PC-9 (cell line): ENCODE data around the gene PAX8. TPM values are rescaled to one million over a fixed set of nuclear protein-coding genes. Genes with fewer than 3 reads are reported as not detected.

ENCODE experiments used
- BruUV-seq: library from RNA; stranded (reverse); fragments of 400-500 nt; replicated peaks from 2 replicates; lab custom pipeline; 2021; lab: Mats Ljungman, UMichigan
- CTCF ChIA-PET: fragments of 300-600 bp; sonication (Branson Sonifier 250); formaldehyde crosslinking; loops from one replicate; lab custom pipeline; 2022; ENCODE audit warnings: antibody characterized with exemption; lab: Charles Lee
- POLR2A ChIA-PET: fragments of 300-600 bp; sonication (Branson Sonifier 250); formaldehyde crosslinking; loops from one replicate; lab custom pipeline; 2022; ENCODE audit warnings: antibody characterized with exemption; ENCODE audit not compliant: unreplicated experiment; lab: Charles Lee
- DNase-seq, 2 experiments: peaks; one replicate each; pipeline versions ENCODE4 v3.0.0 to v3.0.0-alpha.2; 2015 to 2022; ENCODE audit warnings: mixed read lengths in 1 of 2
- H2AFZ ChIP-seq: fragments of 200-600 bp; sonication (generic); 2 replicates; pipeline ENCODE4 v1.8.1; 2017; ENCODE audit warnings: antibody characterized with exemption
- H3F3A ChIP-seq: fragments of 200-600 bp; sonication (generic); 2 replicates; pipeline ENCODE4 v1.8.1; 2017; ENCODE audit warnings: antibody characterized with exemption, mild to moderate bottlenecking, low read depth; ENCODE audit not compliant: insufficient read depth
- H3K27ac ChIP-seq: fragments of 200-600 bp; sonication (generic); 2 replicates; pipeline ENCODE4 v1.6.1; 2016; ENCODE audit warnings: mixed run types
- H3K27me3 ChIP-seq: fragments of 200-600 bp; sonication (generic); 2 replicates; pipeline ENCODE4 v1.6.1; 2016; ENCODE audit warnings: low read depth, mixed run types; ENCODE audit not compliant: insufficient read depth
- H3K36me3 ChIP-seq: fragments of 200-600 bp; sonication (generic); 2 replicates; pipeline ENCODE4 v1.6.1; 2016; ENCODE audit warnings: low read depth, mixed run types
- H3K4me1 ChIP-seq: fragments of 200-600 bp; sonication (generic); replicated peaks from 2 replicates; pipeline ENCODE4 v1.6.1; 2016; ENCODE audit warnings: mixed run types; ENCODE audit not compliant: insufficient read depth
- H3K4me2 ChIP-seq: fragments of 200-600 bp; sonication (generic); 2 replicates; pipeline ENCODE4 v1.6.1; 2017; ENCODE audit warnings: mixed run types
- H3K4me3 ChIP-seq: fragments of 200-600 bp; sonication (generic); 2 replicates; pipeline ENCODE4 v1.6.1; 2016; ENCODE audit warnings: mixed run types
- H3K79me2 ChIP-seq: fragments of 200-600 bp; sonication (generic); 2 replicates; pipeline ENCODE4 v1.6.1; 2017; ENCODE audit warnings: low read depth, mixed run types
- H3K9me2 ChIP-seq: fragments of 200-600 bp; sonication (generic); 2 replicates; pipeline ENCODE4 v1.8.1; 2017; ENCODE audit warnings: mild to moderate bottlenecking; ENCODE audit not compliant: insufficient read depth
- H3K9me3 ChIP-seq: fragments of 200-600 bp; sonication (generic); 2 replicates; pipeline ENCODE4 v1.8.1; 2016; ENCODE audit warnings: low read depth; ENCODE audit not compliant: insufficient read depth
- H4K20me1 ChIP-seq: fragments of 200-600 bp; sonication (generic); 2 replicates; pipeline ENCODE4 v1.8.1; 2017; ENCODE audit not compliant: insufficient read depth
- EZH2 ChIP-seq: fragments of 200-600 bp; sonication (generic); IDR thresholded peaks from 2 replicates; pipeline ENCODE4 v1.8.0; 2017; ENCODE audit warnings: antibody characterized with exemption, low read depth
- intact Hi-C: fragments of 100-400 bp; cut with micrococcal nuclease; formaldehyde crosslinking; loops from one replicate; pipeline ENCODE4 v1.10.0; 2022; ENCODE audit not compliant: unreplicated experiment
- total RNA-seq: library from RNA; stranded (reverse); gene quantifications from 2 replicates; pipeline ENCODE4 v1.2.3, GENCODE V29; 2021
- TF ChIP-seq, protein P1 (sequence below): fragments of 200-600 bp; sonication (generic); conservative IDR thresholded peaks from 2 replicates; pipeline ENCODE4 v1.6.1; 2017; ENCODE audit warnings: mixed run types, antibody characterized with exemption, mild to moderate bottlenecking, moderate library complexity

PAX8 gene
- total RNA-seq, 1 experiment from 2014 or later: 5.8 TPM

- intact Hi-C loops: no loop called here
- H3K4me1 ChIP-seq: peaks cover 9% of the 10 kb centered on the region
- H2AFZ ChIP-seq: no peak overlapping the region
- H3K79me2 ChIP-seq: no peaks in the 10 kb centered on the region
- peaks cover 6% of the 10 kb centered on the region; the same call in 1 of the 2 replicates for H3F3A ChIP-seq
- H3K9me2 ChIP-seq: no peaks in the 10 kb centered on the region
- H3K9me3 ChIP-seq: no peaks in the 10 kb centered on the region
- no peaks in the 10 kb centered on the region for H4K20me1 ChIP-seq
- H3K4me3 ChIP-seq: no peak overlapping the region
- no peak overlapping the region for H3K4me2 ChIP-seq
- H3K36me3 ChIP-seq: no peaks in the 10 kb centered on the region
- no peak for DNase-seq
- BruUV-seq: no TSS peak
- no peak overlapping the region for H3K27ac ChIP-seq
- TF ChIP-seq EZH2: no peak
- TF ChIP-seq, protein P1, sequence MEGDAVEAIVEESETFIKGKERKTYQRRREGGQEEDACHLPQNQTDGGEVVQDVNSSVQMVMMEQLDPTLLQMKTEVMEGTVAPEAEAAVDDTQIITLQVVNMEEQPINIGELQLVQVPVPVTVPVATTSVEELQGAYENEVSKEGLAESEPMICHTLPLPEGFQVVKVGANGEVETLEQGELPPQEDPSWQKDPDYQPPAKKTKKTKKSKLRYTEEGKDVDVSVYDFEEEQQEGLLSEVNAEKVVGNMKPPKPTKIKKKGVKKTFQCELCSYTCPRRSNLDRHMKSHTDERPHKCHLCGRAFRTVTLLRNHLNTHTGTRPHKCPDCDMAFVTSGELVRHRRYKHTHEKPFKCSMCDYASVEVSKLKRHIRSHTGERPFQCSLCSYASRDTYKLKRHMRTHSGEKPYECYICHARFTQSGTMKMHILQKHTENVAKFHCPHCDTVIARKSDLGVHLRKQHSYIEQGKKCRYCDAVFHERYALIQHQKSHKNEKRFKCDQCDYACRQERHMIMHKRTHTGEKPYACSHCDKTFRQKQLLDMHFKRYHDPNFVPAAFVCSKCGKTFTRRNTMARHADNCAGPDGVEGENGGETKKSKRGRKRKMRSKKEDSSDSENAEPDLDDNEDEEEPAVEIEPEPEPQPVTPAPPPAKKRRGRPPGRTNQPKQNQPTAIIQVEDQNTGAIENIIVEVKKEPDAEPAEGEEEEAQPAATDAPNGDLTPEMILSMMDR: no peak
- ChIA-PET POLR2A (no interaction called here), CTCF (no interaction called here)
- no peaks in the 10 kb centered on the region for H3K27me3 ChIP-seq
These were observed 52.3 kb downstream of the PAX8 start for GRCh38 chr2:113226462-113226861.

- no peak for TF ChIP-seq EZH2
- TF ChIP-seq, protein P1: no peak
- intact Hi-C loops: no loop called here
- no peaks in the 10 kb centered on the region for H3K36me3 ChIP-seq
- H3K27ac ChIP-seq: 0 out of 2 replicates have a peak overlapping the region, but pooled peaks have one; percentile 12
- no peaks in the 10 kb centered on the region for H3K27me3 ChIP-seq
- H3F3A ChIP-seq: peaks cover 6% of the 10 kb centered on the region; the same call in 1 of the 2 replicates
- H3K4me3 ChIP-seq: no peak overlapping the region
- H3K9me3 ChIP-seq: no peaks in the 10 kb centered on the region
- H3K4me1 ChIP-seq: peaks cover 9% of the 10 kb centered on the region
- H2AFZ ChIP-seq: no peak overlapping the region
- BruUV-seq: no TSS peak
- H4K20me1 ChIP-seq: no peaks in the 10 kb centered on the region
- peak; percentile 33 to 77 for DNase-seq
- ChIA-PET CTCF (no interaction called here), POLR2A (no interaction called here)
- no peaks in the 10 kb centered on the region for H3K9me2 ChIP-seq
- H3K79me2 ChIP-seq: no peaks in the 10 kb centered on the region
- peak overlapping the region; percentile 52 for H3K4me2 ChIP-seq
These were observed 53.2 kb downstream of the PAX8 start for GRCh38 chr2:113225263-113226259.

GRCh38 chr2:113224647-113225236, 54.0 kb downstream of the PAX8 start:
- peaks cover 6% of the 10 kb centered on the region; the same call in 1 of the 2 replicates for H3F3A ChIP-seq
- CTCF ChIA-PET: no interaction called here
- DNase-seq: no peak
- no peak for TF ChIP-seq EZH2
- TF ChIP-seq, protein P1: no peak
- POLR2A ChIA-PET: no interaction called here
- H3K79me2 ChIP-seq: no peaks in the 10 kb centered on the region
- H2AFZ ChIP-seq: no peak overlapping the region
- BruUV-seq: no TSS peak
- no peaks in the 10 kb centered on the region for H4K20me1 ChIP-seq
- H3K4me2 ChIP-seq: no peak overlapping the region
- H3K4me1 ChIP-seq: peaks cover 9% of the 10 kb centered on the region
- H3K27me3 ChIP-seq: no peaks in the 10 kb centered on the region
- H3K4me3 ChIP-seq: no peak overlapping the region
- no peaks in the 10 kb centered on the region for H3K36me3 ChIP-seq
- H3K9me2 ChIP-seq: no peaks in the 10 kb centered on the region
- no peak overlapping the region for H3K27ac ChIP-seq
- intact Hi-C loops: no loop called here
- H3K9me3 ChIP-seq: no peaks in the 10 kb centered on the region
